Measurements from ENCODE around the gene KNCN.

DNA sequence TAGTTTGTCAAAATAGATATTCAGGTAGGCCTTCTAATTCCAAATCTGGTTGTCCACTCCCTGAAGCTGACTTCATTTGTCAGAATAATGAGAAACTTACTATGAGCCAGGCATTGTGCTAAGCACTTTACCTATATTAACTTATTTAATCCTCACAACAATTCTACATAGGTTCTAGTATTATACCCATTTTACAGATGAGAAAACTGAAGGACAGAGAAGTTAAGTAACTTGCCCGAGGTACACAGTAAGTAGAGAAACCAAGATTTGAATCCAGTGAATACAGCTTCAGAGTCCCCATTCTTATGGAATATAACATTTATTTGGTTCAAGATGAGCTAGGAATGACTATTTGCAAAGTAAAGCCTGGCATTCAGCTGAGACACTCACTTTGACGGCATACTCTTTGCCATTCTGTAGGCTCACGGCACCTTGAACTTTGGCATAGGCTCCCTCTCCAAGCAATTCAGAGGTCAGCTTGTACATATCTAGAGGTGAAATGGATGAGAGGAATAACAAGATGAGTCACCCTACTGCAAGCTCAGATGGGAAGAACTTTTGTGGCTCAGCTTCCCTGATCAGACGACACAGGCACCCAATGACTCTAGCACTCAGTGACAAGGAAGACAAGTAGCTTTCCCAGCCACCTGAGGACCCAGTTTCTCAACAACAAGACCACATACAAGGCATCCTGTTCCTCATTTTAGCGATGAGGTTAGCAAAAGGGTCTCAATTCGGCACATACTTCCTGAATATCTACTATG, 28.9 kb upstream of the KNCN start:
- TF ChIP-seq, protein P1, sequence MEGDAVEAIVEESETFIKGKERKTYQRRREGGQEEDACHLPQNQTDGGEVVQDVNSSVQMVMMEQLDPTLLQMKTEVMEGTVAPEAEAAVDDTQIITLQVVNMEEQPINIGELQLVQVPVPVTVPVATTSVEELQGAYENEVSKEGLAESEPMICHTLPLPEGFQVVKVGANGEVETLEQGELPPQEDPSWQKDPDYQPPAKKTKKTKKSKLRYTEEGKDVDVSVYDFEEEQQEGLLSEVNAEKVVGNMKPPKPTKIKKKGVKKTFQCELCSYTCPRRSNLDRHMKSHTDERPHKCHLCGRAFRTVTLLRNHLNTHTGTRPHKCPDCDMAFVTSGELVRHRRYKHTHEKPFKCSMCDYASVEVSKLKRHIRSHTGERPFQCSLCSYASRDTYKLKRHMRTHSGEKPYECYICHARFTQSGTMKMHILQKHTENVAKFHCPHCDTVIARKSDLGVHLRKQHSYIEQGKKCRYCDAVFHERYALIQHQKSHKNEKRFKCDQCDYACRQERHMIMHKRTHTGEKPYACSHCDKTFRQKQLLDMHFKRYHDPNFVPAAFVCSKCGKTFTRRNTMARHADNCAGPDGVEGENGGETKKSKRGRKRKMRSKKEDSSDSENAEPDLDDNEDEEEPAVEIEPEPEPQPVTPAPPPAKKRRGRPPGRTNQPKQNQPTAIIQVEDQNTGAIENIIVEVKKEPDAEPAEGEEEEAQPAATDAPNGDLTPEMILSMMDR (IDR thresholded peaks at IDR 0.05; ENCODE audit: poor library complexity, severe bottlenecking) = no peak
- TF ChIP-seq EP300 (conservative IDR thresholded peaks at IDR 0.05; ENCODE audit: poor library complexity, severe bottlenecking) (no peak), EZH2 (IDR thresholded peaks at IDR 0.05; ENCODE audit: borderline replicate concordance, insufficient read depth, low read length, poor library complexity, severe bottlenecking) (no peak)
